Left ventricle myocardium inferior (tissue), 1 donor: ENCODE results near the gene ABCC9. TPM values are rescaled to one million over a fixed set of nuclear protein-coding genes. Genes with fewer than 3 reads are reported as not detected.

Source experiments
- DNase-seq: peaks from one replicate; pipeline ENCODE4 v3.0.0-alpha.2; 2020
- H3K27ac ChIP-seq: fragments of 200-600 bp; replicated peaks from 2 replicates; pipeline ENCODE4 v1.8.0; 2021
- H3K27me3 ChIP-seq: fragments of 200-600 bp; 2 replicates; pipeline ENCODE4 v1.8.0; 2021; ENCODE audit warnings: low read depth
- H3K36me3 ChIP-seq: fragments of 200-600 bp; 2 replicates; pipeline ENCODE4 v1.8.0; 2021
- H3K4me1 ChIP-seq: fragments of 200-600 bp; 2 replicates; pipeline ENCODE4 v1.8.0; 2021
- H3K4me3 ChIP-seq: fragments of 200-600 bp; 2 replicates; pipeline ENCODE4 v1.8.0; 2021; ENCODE audit warnings: mild to moderate bottlenecking, moderate library complexity
- H3K9me3 ChIP-seq: fragments of 200-600 bp; replicated peaks from 2 replicates; pipeline ENCODE4 v1.8.0; 2021
- CTCF ChIP-seq: fragments of 200-600 bp; IDR thresholded peaks from 2 replicates; pipeline ENCODE4 v1.8.0; 2021; ENCODE audit warnings: antibody characterized with exemption, mild to moderate bottlenecking, borderline replicate concordance
- intact Hi-C: fragments of 100-400 bp; cut with micrococcal nuclease; formaldehyde crosslinking; loops from one replicate; pipeline ENCODE4 v1.11.0; 2022
- long read RNA-seq: library from polyadenylated mRNA; unstranded; transcript quantifications from one replicate; pipeline ENCODE4 v2.0.0, GENCODE V29; 2021
- total RNA-seq: library from RNA; stranded (reverse); fragmentation: NEBNext Ultra II Directional; extraction: Animal tissue kit (Norgen Biotek cat#: 25700); gene quantifications from one replicate; pipeline ENCODE4 v1.2.1, GENCODE V29; 2021
- donor health status: DM: no; HTN: yes; CAD: no; lungs with severe emphysema.

ABCC9 gene
- 81.8 TPM for total RNA-seq
- long read RNA-seq, partial matches to known transcripts, result 5 of 32 reads
- long read RNA-seq, other reads (novel, unspliced or antisense), result 21 of 32 reads

GRCh38 chr12:21940549-21941505 lies at the start of gene ABCC9:
TSS of gene ABCC9 (minus strand) at chr12:21941426. CDS start at chr12:21936674, 4,752 bp downstream.
- H3K4me3 ChIP-seq, result peak within 1 kb of the TSS; percentile 71
- peak; percentile 68 for DNase-seq
- peak within 1 kb of the TSS; percentile 95 for H3K27ac ChIP-seq
- no peak for TF ChIP-seq CTCF
- peaks cover 34% of the 10 kb centered on the region for H3K4me1 ChIP-seq
- peaks cover 11% of the 10 kb centered on the region for H3K36me3 ChIP-seq
- intact Hi-C loops, result no loop called here
- H3K9me3 ChIP-seq, result peaks cover 8% of the 10 kb centered on the region
- peaks cover 33% of the 10 kb centered on the region for H3K27me3 ChIP-seq

GRCh38 chr12:21989819-21990412 lies 48.7 kb upstream of the ABCC9 start:
- H3K27me3 ChIP-seq, result no peaks in the 10 kb centered on the region
- no peak for DNase-seq
- H3K27ac ChIP-seq, result no peak overlapping the region
- no peaks in the 10 kb centered on the region for H3K36me3 ChIP-seq
- intact Hi-C loops, result loop anchor here (10.0 kb wide), 1 partner anchor 295 kb away; no protein-coding TSS in a partner anchor
- TF ChIP-seq CTCF, result peak; percentile 71
- no peaks in the 10 kb centered on the region for H3K4me1 ChIP-seq
- no peak overlapping the region for H3K4me3 ChIP-seq
- no peaks in the 10 kb centered on the region for H3K9me3 ChIP-seq

- no peak for TF ChIP-seq CTCF
- Histone ChIP-seq H3K4me1 (no peaks in the 10 kb centered on the region), H3K27ac (no peak overlapping the region), H3K36me3 (no peaks in the 10 kb centered on the region), H3K27me3 (no peaks in the 10 kb centered on the region), H3K4me3 (no peak overlapping the region), H3K9me3 (no peaks in the 10 kb centered on the region)
- intact Hi-C loops, result loop anchor here (10.0 kb wide), 1 partner anchor 294 kb away; no protein-coding TSS in a partner anchor
- no peak for DNase-seq
Measured at GRCh38 chr12:21988619-21989018, 47.4 kb upstream of the ABCC9 start.

DNA sequence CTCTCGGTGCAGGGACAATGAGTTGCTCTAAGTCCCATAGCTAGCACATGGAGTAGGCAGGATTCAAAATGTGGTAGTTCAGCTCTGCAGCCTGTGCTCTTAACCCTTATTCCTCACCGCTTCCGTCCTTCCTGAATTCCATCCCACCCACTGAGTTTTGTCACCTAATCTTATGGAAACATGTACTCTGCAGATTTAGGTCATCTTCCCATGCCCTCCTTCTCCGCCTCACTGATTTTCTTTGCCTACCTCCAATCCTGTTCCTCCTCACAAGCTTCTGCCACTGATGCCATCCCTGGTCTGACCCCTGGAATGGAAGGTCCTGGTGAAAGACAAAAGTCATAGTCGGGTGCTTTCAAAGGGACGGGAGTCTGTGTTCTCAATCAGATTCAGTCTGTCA lies 46.5 kb upstream of the ABCC9 start:
- intact Hi-C loops, result loop anchor here (10.0 kb wide), 1 partner anchor 293 kb away; no protein-coding TSS in a partner anchor
- Histone ChIP-seq H3K4me3 (no peak overlapping the region), H3K4me1 (peaks cover 5% of the 10 kb centered on the region), H3K27me3 (no peaks in the 10 kb centered on the region), H3K27ac (no peak overlapping the region), H3K36me3 (no peaks in the 10 kb centered on the region), H3K9me3 (no peaks in the 10 kb centered on the region)
- TF ChIP-seq CTCF, result no peak
- DNase-seq, result no peak

GRCh38 chr12:21985155-21985554 lies 43.9 kb upstream of the ABCC9 start:
- intact Hi-C loops, result loop anchor here (10.0 kb wide), 1 partner anchor 290 kb away; no protein-coding TSS in a partner anchor
- no peak for DNase-seq
- no peaks in the 10 kb centered on the region for H3K36me3 ChIP-seq
- H3K9me3 ChIP-seq, result no peaks in the 10 kb centered on the region
- no peaks in the 10 kb centered on the region for H3K27me3 ChIP-seq
- no peak overlapping the region for H3K4me3 ChIP-seq
- TF ChIP-seq CTCF, result no peak
- H3K4me1 ChIP-seq, result peaks cover 6% of the 10 kb centered on the region
- no peak overlapping the region for H3K27ac ChIP-seq
